GM03348 (cell line): ENCODE results near the gene HOXA3.

Experiments
- DNase-seq: peaks from one replicate; pipeline ENCODE4 v3.0.0; 2012; ENCODE audit warnings: low spot score

HOXA3 gene

DNA sequence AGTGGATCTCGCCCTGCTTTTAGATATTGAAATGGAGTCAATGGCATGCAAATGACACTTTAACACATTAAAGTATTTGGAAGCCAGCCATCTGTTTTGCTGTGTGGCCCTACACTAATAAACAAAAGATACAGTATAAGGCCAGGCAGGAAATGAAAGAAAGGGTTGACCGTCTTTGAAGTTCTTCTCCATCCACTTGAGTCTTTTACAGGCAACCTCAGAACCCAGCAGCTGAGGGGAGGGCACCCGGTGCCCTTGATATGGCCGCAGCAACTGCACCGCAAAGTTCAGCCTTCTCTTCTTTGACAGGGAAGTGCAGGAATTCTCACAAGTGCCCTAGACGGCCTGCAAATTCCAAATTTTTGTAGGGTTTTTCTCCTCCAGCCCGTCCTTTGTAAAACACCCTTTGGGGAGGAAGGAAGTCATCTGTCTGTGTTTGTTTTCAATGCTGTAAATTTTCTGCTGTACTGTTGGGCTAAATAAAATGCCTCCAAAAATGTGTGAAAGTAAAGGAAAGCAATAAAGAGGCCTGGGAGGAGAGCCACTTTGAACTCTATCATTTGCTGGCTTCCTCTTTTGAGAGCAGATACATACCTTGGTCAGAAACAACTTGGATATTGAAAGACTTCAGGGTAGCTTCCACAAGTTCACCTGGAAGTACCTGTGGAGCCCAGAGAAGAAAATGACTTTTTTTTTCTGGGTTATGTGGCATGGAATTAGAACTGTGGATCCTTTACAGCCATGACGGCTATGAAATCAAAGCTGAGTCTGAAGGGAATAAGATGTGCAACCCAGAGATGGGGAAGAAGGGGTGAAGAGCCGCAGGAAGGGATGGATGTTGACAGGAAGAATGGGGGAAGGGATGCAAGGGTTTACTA, 60.2 kb downstream of the HOXA3 start:
- DNase-seq: no peak

DNA sequence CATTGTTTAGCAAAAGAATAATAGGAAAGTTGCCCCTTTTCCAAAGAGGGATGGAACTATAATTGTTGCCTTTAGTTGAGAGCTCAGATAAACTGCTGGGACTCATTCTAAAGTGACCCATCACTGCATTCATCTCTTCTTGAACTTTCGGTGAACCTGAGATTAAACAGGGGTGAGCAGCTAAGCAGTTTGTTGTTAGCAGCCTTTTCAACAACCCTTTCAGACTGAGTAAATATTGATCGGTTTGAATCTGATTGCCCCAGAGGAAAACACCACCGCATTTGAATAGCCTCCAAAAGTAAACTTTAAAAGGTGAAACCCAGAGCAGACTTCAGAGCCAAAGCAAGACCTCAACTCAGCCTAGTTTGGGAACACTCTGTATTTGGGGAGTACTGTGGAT, 61.3 kb downstream of the HOXA3 start:
- DNase-seq: no peak

DNA sequence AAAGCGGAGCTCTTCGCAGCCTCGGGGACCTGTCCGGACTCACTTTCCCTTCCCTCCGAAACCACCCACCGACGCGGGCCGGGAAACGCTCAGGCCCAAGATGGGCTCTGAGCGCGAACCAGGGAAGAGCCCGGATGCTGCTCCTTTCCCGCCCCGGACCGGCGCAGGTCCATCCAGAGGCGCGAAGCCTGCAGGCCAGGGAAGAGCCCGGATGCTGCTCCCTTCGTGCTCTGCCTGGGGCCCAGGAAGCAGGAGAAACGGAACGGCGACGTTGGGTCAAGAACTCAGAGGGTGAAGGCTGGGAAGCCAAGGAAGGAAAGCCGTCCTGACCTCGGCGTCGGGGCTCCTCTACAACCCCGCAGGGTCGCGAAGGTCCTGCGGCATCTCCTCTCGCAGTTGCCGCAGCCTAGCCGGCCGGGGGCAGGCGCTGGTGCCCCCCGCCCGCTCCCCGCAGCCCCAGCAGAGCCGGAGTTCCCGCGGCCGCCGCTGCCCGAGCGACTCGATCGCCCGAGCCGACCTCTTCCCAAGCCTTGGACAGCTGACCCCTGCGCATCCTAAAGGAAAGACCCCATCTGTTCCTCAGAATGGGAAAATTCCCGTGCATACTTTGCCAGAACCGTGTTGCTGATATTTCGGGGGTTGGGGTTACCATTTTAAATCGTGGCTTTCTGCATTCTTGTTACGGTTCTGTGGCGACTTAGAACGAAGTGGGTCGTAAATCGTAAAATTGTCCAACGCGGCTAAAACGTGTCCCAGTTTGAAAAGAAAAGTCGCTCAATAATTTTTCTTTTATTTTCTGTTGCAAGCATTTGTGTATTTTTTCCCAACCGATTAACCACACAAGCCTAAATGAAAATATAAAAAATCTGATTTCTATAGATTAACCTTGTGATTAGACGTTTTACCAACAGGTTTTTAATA, 64.1 kb downstream of the HOXA3 start:
- DNase-seq: no peak

DNA sequence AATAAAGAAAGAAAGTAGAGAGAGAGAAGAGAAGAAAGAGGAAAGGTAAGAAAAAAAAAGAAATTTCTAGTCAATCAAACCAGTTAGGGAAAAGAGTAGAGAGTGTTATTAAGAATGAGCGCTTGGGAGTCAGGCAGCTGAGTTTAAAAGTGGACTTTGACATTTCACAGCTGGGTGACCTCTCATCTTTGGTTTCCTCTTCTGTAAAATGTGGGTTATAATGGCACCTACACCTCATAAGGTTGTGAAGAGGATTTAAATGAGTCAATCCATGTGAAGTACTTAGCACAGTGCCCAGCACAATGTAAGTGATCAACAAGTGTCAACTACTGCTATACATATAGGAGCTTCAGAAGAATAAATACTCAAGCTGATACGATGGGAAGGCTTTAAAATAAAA, 68.7 kb downstream of the HOXA3 start:
- DNase-seq: no peak

DNA sequence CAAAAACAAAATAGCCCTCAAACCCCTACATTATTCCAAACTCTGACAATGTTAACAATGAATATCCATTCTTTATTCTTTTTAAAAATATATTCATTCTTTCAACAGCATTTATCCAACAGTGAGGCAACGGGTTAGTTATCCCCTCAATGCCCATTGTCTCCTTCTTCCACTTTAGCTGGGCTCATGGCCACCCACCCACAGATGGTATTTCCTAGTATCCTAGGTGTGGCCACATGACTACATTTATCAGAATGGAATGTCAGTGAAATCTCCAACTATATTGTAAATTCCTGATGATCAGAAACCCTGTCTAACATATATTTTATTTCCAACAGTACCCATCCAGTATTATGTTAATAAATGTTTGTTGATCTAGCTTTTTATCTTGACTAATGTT, 70.2 kb downstream of the HOXA3 start:
- peak; percentile 50 for DNase-seq

DNA sequence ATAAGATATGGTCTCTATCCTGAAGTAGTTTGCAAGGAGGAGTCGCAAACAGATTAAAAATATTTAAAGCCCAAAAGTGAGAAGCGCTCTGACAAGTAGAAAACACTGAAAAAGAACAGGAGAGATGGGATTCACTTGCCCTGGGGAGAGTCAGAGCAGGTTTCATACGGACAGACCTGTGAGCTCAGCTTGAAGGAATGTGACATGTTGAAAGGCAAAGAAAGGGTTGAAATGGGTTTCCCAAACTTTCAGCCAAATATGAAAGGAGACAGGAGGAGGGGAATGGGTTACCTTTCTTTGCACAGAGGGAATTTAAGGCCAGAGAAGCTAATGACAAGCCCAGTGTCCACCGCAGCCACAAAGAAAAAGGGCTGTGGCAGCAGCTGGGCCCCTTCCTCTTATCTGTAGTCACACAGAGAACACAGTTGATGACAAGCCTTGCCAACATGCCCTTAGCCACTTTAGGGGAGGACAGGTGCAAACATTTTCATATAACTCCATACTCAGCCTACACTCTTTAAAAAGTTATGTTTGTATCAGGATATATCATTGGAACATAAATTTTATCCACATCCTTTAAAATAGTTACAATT, 71.4 kb downstream of the HOXA3 start:
- peak; percentile 31 for DNase-seq

DNA sequence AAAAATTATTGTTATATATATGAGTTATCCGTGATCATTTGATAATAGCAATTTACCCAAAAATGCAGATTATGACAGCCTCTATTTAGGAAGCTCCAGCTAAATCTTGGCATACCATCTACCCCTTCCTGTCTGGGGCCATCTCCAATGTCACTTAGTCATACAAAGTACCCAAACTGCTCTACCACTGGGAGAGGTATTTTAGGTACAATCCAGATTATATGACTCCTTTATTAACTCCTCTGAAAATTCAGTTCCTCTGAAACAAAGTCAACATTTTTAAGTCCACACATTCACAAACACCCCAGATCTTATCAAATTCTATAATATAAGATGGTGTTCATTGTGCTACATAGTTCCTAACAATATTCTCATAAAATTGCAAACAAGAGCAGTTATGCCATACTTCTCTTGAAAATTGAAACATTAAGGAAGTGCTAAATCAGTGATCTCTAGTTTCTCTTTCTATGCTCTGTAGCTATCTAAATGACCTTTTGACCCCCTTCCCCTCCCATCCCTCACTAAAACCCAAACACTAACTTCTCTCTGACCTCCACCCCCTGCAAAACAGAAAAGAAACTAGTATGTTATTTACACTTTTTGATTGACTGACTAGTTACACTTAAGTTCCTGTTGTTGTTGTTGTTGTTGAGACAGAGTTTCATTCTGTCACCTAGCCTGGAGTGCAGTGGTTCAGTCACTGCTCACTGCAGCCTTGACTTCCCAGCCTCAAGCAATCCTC, 73.0 kb downstream of the HOXA3 start:
- no peak for DNase-seq

DNA sequence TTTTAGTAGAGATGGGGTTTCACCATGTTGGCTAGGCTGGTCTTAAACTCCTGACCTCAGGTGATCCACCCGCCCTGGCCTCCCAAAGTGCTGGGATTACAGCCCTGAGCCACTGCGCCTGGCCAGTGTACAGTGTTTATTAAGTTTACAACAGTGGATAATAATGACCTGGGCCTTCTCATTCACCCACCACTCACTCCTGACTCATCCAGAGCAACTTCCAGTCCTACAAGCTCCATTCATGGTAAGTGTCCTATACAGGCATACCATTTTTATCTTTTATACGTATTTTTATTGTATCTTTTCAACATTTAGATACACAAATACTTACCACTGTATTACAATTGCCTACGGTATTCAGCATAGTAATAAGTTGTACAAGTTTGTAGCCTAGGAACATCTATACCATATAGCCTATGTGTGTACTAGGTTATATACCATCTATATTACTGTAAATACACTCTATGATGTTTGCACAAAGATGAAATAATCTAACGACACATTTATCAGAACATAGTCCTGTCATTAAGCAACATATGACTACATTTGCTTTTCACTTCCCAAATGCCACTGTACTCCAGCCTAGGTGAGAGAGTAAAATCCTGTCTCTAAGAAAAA, 73.7 kb downstream of the HOXA3 start:
- DNase-seq: no peak

DNA sequence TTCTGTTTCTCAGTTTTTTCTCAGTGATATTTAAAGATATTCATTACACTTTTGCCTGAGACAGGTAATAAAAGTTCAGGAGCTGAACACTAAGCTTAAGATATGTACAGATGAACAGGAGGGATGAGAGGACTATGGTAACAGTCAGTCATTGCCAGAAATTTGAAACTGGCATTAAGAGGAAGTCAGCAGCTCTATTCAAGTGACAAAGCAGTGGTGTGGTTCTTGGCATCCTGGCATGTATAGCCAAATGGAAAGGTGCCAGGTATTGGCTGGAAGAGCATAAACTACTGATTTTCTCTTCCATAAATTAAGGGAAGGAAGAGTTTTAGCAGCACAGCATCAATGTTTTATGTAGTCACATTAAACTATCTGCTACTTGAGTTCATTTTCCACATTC, 79.3 kb downstream of the HOXA3 start:
- no peak for DNase-seq

DNA sequence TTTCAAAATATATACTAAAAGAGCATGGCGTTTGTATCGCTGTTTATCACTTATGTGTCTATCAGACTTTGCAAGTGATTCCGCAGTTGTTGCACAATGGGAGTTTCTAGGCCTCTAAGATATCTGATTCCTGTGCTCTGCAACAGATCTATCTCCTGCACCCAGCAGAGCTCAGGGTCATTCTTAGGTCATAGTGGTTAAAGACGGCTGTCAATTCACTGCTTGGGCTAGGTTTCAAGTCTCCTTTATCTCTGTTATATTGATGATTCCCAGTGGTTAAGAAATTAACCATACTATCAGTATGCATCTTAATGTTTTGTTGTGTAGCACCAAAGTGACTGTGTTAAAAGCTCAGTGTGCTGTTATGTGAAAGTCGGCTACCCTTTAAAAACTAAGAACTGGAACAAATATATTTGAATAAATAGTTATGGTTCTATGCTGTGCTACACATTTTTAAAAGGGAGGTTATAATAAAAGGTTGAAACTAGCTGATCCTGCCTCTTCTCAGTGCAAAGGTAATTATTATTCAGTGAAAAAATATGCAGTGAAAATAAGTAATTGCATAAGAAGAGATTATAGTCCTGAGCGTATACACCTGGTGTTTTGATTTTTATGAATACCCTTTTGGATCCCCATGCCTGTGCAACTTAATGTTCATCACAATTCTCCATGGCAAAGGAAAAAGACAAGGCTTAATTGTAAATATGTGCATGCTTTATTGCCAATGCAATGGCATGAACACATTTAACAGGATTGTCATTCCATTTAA, 80.6 kb downstream of the HOXA3 start:
- DNase-seq: no peak

DNA sequence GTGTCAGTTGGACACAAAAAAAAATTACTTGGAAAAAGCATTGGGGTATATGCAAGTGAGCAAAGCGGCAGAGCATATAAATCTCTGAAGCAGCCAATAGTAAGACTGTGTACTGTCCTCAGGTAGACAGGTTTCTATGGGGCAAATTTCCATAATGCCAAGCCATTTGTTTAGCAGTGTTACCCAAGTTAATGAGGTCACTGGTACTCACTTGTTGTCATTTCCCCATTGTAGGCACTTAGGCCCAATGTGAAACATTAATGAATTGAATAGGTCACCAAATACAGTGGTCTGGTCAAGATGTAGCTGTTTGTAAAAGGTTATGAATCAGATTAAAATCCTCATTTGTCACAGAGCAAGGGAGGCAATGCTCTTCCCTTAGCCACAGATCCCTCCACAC, 84.1 kb downstream of the HOXA3 start:
- DNase-seq: no peak

DNA sequence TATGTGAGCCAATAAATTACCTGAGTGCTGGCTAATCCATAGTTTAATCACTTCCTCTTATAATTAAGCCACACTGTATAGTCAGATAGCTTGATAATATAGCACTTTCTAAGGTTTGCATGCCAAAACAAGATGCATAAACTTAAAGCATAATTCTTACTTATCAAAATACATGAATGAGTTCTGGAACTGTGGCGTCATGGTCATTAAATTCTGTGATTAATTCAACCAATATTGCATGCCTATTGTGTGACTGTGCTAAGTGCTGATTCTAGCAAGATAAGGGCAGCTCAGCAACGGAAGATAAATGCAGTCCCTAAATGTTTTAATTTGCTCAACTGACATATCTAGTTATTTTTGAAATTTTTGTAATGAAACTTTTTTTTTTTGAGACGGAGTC, 86.2 kb downstream of the HOXA3 start:
- DNase-seq: peak; percentile 46

DNA sequence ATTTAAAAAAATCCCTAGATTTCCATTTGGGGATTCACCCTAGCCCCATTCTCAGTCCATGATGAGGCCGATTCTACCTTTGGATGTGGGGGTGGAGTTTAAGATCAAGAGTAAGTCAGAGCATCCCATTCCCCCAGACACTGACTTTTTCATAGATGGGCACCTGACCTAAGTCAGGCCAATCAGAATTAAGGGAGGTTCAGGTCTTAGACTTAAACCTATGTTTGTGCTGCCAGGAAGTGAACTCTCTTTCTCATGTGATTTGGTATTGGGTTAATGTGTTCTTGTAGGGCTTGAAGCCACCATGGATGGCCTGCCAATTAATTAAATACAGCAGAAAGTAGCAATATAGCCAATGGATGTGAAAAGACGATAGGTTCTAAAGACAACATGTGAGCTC, 86.7 kb downstream of the HOXA3 start:
- DNase-seq: no peak

DNA sequence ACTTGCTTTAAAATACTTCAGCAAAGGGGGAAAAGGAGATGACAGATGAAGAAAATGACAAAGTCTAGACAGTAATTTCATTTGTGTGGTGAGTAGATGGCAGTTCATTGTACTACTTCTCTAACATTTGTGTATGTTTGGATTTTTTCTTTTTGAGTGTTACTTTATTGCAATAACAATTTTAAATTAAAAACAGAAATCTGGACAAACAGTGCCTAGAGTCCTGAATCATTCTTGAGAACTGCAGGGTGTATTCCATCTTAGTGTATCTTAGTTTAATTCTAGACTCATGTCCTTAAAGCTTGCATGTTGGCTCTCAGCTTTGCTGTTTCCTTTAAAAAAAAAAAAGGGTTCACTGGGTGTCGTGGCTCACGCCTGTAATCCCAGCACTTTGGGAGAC, 87.7 kb downstream of the HOXA3 start:
- no peak for DNase-seq

DNA sequence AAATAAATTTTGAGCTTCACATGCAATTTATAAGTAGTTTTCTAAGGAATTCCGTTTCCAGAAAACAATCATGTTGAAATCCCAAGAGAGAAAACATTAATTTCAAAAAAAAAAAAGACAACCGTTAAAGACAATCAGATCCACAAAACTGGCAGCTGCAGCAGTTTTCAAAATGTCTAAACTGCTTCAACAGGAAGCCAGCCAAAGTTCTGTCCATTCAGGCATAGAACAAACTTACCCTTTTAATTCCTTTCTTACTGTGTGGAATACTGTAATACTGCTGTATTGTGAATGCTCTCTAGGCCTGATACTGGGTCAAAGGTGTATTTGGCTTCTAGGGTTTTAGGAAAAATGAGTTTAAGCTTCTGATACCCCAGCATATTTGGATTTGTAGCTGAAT, 88.2 kb downstream of the HOXA3 start:
- peak; percentile 23 for DNase-seq

DNA sequence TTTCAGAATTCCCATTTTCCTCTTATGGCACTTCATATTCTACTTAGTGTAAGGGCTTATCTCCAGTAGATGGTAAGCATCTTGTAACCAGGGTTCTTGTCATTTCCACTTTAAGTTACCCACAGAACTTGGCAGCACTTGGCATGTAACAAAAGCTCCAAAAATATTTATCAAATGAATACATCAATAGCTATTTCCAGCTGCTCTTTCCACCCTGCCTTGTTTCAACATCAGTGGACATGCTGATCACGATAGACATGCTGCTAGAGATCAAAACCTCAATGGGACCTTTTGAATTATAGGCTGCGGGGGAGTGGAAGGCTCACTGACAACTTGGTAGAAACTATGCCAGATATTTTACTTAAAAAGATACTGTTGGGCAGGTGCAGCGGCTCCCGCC, 89.4 kb downstream of the HOXA3 start:
- no peak for DNase-seq
